Natural killer cell (primary cell): ENCODE data around the gene LBHD2. TPM values are rescaled to one million over a fixed set of nuclear protein-coding genes. Genes with fewer than 3 reads are reported as not detected.

ENCODE experiments used
- ATAC-seq, 3 donors: fragments of 150-1000 bp in 2 of 3; fragments of 200-7000 bp in 1 of 3; cut with Tn5 transposase; 1 replicate in 1 of 3; 2 replicates in 2 of 3; pipeline ENCODE4 v1.10.0; 2021; ENCODE audit warnings: mild to moderate bottlenecking in 2 of 3, moderate library complexity in 2 of 3
- DNase-seq, 2 donors: peaks; one replicate each; pipeline versions ENCODE4 v3.0.0 to v3.0.0-alpha.2; 2013 to 2021; ENCODE audit warnings: mixed read lengths in 1 of 2
- H3K27ac ChIP-seq: one replicate; pipeline ENCODE4 v1.5.1; 2013; ENCODE audit warnings: mild to moderate bottlenecking, low read length
- H3K27me3 ChIP-seq: one replicate; pipeline ENCODE4 v1.6.1; 2013; ENCODE audit warnings: low read length; ENCODE audit not compliant: control insufficient read depth, insufficient read depth
- H3K36me3 ChIP-seq: one replicate; pipeline ENCODE4 v1.6.1; 2013; ENCODE audit warnings: low read length; ENCODE audit not compliant: control insufficient read depth, insufficient read depth
- H3K4me1 ChIP-seq: one replicate; pipeline ENCODE4 v1.6.1; 2013; ENCODE audit warnings: low read length; ENCODE audit not compliant: control insufficient read depth, insufficient read depth
- H3K4me3 ChIP-seq: one replicate; pipeline ENCODE4 v1.5.1; 2013; ENCODE audit warnings: low read length
- H3K9me3 ChIP-seq: one replicate; pipeline ENCODE4 v1.6.1; 2013; ENCODE audit warnings: low read length; ENCODE audit not compliant: control insufficient read depth, insufficient read depth
- H3K27ac Mint-ChIP-seq, 2 donors: one replicate each; pipeline ENCODE4 v1.8.0; 2022; ENCODE audit warnings: mild to moderate bottlenecking in 2 of 2, mixed read lengths in 2 of 2, moderate library complexity in 1 of 2
- H3K27me3 Mint-ChIP-seq, 2 donors: one replicate each; pipeline ENCODE4 v1.8.0; 2022; ENCODE audit warnings: low read depth in 2 of 2, mixed read lengths in 2 of 2
- H3K36me3 Mint-ChIP-seq: one replicate; pipeline ENCODE4 v1.8.0; 2022; ENCODE audit warnings: mixed read lengths
- H3K4me1 Mint-ChIP-seq, 2 donors: one replicate each; pipeline ENCODE4 v1.8.0; 2022; ENCODE audit warnings: mixed read lengths in 2 of 2
- H3K4me3 Mint-ChIP-seq: one replicate; pipeline ENCODE4 v1.8.0; 2022; ENCODE audit warnings: mild to moderate bottlenecking, moderate library complexity, mixed read lengths
- H3K9me3 Mint-ChIP-seq, 2 donors: one replicate each; pipeline ENCODE4 v1.8.0; 2022; ENCODE audit warnings: mixed read lengths in 2 of 2
- CTCF ChIP-seq: fragments of 200-600 bp; IDR thresholded peaks from one replicate; pipeline ENCODE4 v1.8.0; 2022; ENCODE audit warnings: antibody characterized with exemption
- WGBS: methylation state at CpG from one replicate; pipeline ENCODE4 v1.1.7; 2013; ENCODE audit warnings: missing lambda C conversion rate; ENCODE audit not compliant: insufficient coverage; 5-methylcytosine and 5-hydroxymethylcytosine counted together
- intact Hi-C: fragments of 100-400 bp; cut with micrococcal nuclease; formaldehyde crosslinking; loops from one replicate; pipeline ENCODE4 v1.14.2; 2022
- total RNA-seq, 4 donors: library from RNA; stranded (reverse); fragments of 120-200 nt in 1 of 4; gene quantifications; one replicate each; pipeline versions ENCODE4 v1.2.3 to v1.2.4, GENCODE V29; 2013 to 2022

The LBHD2 gene
- total RNA-seq, 3 donors from 2014 or later (not counting 1 experiment from before 2014, with no cell fraction given) = not detected

GRCh38 chr14:103130017-103130764, 46.2 kb downstream of the LBHD2 start:
- no peaks in the 10 kb centered on the region for H3K4me1 ChIP-seq

GRCh38 chr14:103130965-103131364, 47.0 kb downstream of the LBHD2 start:
- 90% methylated on average over 7 of the region's 8 CpGs for whole genome bisulfite sequencing
- DNase-seq = no peak
- no peak for TF ChIP-seq CTCF
- Mint-ChIP-seq H3K36me3 (no peaks in the 10 kb centered on the region), H3K9me3 (no peaks in the 10 kb centered on the region), H3K27ac (no peak overlapping the region), H3K4me1 (no peaks in the 10 kb centered on the region), H3K27me3 (peaks cover 0 to 6% of the 10 kb centered on the region in 2 donors), H3K4me3 (no peak overlapping the region)
- Histone ChIP-seq H3K36me3 (no peaks in the 10 kb centered on the region), H3K27me3 (no peaks in the 10 kb centered on the region), H3K4me3 (no peak overlapping the region), H3K9me3 (no peaks in the 10 kb centered on the region), H3K27ac (no peak overlapping the region), H3K4me1 (no peaks in the 10 kb centered on the region)
- no peak for ATAC-seq
- intact Hi-C loops = no loop called here

More at GRCh38 chr14:103130017-103130764, 46.2 kb downstream of the LBHD2 start:
- Histone ChIP-seq H3K4me3 (no peak overlapping the region), H3K36me3 (no peaks in the 10 kb centered on the region), H3K27me3 (no peaks in the 10 kb centered on the region), H3K9me3 (no peaks in the 10 kb centered on the region), H3K27ac (no peak overlapping the region)
- Mint-ChIP-seq H3K36me3 (no peaks in the 10 kb centered on the region), H3K9me3 (no peaks in the 10 kb centered on the region), H3K4me3 (no peak overlapping the region), H3K27me3 (peaks cover 0 to 4% of the 10 kb centered on the region in 2 donors), H3K4me1 (no peaks in the 10 kb centered on the region), H3K27ac (no peak overlapping the region)
- WGBS = 90% methylated on average over 26 of the region's 26 CpGs
- no peak for TF ChIP-seq CTCF
- intact Hi-C loops = no loop called here
- ATAC-seq = no peak
- DNase-seq = no peak

- Histone ChIP-seq H3K4me1 (no peaks in the 10 kb centered on the region), H3K27ac (no peak overlapping the region), H3K9me3 (no peaks in the 10 kb centered on the region), H3K36me3 (no peaks in the 10 kb centered on the region), H3K4me3 (no peak overlapping the region), H3K27me3 (no peaks in the 10 kb centered on the region)
- Mint-ChIP-seq H3K27me3 (peaks cover 0 to 3% of the 10 kb centered on the region in 2 donors), H3K36me3 (no peaks in the 10 kb centered on the region), H3K4me3 (no peak overlapping the region), H3K9me3 (no peaks in the 10 kb centered on the region), H3K27ac (no peak overlapping the region), H3K4me1 (no peaks in the 10 kb centered on the region)
- WGBS = 92% methylated on average over 9 of the region's 9 CpGs
- DNase-seq = no peak
- TF ChIP-seq CTCF = no peak
- intact Hi-C loops = no loop called here
- ATAC-seq = no peak
Observed at GRCh38 chr14:103131580-103131979, 47.6 kb downstream of the LBHD2 start.
